Epithelial cell of umbilical artery (primary cell): ENCODE results near the gene DZIP3. TPM values are rescaled to one million over a fixed set of nuclear protein-coding genes. Genes with fewer than 3 reads are reported as not detected.

Experiments
- total RNA-seq: library from RNA; depleted of rRNA; stranded (reverse); fragments of >200 nt; gene quantifications from 2 replicates; pipeline ENCODE4 v1.2.3, GENCODE V29; 2014

Gene DZIP3, protein sequence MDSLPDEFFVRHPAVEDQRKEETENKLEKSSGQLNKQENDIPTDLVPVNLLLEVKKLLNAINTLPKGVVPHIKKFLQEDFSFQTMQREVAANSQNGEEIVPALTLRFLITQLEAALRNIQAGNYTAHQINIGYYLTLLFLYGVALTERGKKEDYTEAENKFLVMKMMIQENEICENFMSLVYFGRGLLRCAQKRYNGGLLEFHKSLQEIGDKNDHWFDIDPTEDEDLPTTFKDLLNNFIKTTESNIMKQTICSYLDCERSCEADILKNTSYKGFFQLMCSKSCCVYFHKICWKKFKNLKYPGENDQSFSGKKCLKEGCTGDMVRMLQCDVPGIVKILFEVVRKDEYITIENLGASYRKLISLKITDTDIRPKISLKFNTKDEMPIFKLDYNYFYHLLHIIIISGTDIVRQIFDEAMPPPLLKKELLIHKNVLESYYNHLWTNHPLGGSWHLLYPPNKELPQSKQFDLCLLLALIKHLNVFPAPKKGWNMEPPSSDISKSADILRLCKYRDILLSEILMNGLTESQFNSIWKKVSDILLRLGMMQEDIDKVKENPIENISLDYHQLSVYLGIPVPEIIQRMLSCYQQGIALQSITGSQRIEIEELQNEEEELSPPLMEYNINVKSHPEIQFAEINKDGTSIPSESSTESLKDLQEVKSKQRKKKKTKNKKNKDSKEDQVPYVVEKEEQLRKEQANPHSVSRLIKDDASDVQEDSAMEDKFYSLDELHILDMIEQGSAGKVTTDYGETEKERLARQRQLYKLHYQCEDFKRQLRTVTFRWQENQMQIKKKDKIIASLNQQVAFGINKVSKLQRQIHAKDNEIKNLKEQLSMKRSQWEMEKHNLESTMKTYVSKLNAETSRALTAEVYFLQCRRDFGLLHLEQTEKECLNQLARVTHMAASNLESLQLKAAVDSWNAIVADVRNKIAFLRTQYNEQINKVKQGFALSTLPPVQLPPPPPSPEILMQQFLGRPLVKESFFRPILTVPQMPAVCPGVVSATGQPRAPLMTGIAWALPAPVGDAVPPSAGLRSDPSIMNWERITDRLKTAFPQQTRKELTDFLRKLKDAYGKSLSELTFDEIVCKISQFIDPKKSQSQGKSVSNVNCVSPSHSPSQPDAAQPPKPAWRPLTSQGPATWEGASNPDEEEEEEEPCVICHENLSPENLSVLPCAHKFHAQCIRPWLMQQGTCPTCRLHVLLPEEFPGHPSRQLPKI
- total RNA-seq, result 4.5 and 7.0 TPM in 2 replicates

DNA sequence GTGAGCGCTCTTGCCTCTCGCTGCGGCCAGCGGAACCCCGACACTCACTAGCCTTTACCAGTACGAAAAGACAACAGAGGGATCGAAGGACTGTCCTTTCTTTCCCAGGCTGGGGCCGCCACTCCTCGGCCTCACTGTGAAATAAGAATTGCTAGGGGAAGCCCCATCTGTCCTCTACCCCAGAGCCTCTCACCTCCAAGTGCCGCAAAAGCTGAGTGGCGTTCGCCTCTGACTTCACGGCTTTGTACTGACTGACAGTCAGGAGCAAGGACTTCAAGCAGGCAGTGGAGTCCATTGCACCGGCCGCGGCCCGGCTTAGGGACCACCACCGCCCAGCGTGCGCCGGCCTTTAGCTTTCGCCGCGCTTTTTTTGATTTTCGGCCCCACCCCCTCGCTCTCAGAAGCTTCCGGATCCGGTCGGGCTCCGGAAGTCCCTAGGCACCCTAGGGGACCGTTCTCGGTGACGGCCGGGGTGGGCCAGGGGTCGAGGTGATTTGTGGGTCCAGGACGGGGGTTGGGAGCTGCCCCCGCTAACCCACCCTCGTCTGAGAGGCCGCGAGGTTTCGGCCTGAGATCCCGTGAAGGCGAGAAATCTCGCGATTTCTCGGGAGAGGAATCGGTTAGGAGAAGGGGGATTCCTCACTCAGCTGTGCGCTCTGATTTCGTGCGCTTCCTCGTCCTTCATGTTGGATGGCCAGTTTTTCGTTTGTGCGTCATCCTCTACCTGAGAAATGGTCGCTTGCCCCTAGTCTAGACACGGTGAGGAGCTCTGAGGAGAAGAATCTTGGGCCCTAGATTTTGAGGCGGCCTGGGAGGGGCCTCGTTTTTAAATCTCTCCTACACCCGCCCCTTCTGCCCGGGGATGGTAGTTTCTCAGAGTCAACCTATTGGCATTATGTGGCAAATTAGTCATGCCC, at the start of gene DZIP3, which contains the start of gene CIP2A:
Gene DZIP3, plus strand, starts transcription at position 642 of the 917 bp plus-strand sequence. CDS start 15,685 bp downstream, outside the sequence.
Gene CIP2A, minus strand, starts transcription at position 358 of the 917 bp plus-strand sequence. Its CDS starts 63 bp downstream, at position 295.

Other genes with a start within 250 kb of the DZIP3 start
- gene MYH15, start 79.1 kb upstream of the DZIP3 start, total RNA-seq, result 0.30 and 0.32 TPM in 2 replicates
- gene CIP2A, start 284 bp upstream of the DZIP3 start, total RNA-seq, result 24.7 and 29.9 TPM in 2 replicates
- not detected in 2 replicates for gene RETNLB, start 167.7 kb downstream of the DZIP3 start, total RNA-seq
- gene TRAT1, start 233.1 kb downstream of the DZIP3 start, total RNA-seq, result not detected in 2 replicates